Endothelial cell (in vitro differentiated cells): ENCODE measurements around the gene RGS6. TPM values are rescaled to one million over a fixed set of nuclear protein-coding genes. Genes with fewer than 3 reads are reported as not detected.

Experiments
- DNase-seq: peaks from one replicate; pipeline ENCODE4 v3.0.0; 2021; ENCODE audit warnings: low spot score
- H3K27ac Mint-ChIP-seq: one replicate; pipeline ENCODE4 v1.8.0; 2021; ENCODE audit warnings: mixed read lengths, inconsistent platforms; ENCODE audit not compliant: unreplicated experiment
- H3K27me3 Mint-ChIP-seq: one replicate; pipeline ENCODE4 v1.8.0; 2021; ENCODE audit warnings: mild to moderate bottlenecking, moderate library complexity, mixed read lengths, inconsistent platforms; ENCODE audit not compliant: unreplicated experiment
- H3K36me3 Mint-ChIP-seq: one replicate; pipeline ENCODE4 v1.8.0; 2021; ENCODE audit warnings: mild to moderate bottlenecking, low read depth, mixed read lengths, inconsistent platforms; ENCODE audit not compliant: unreplicated experiment
- H3K4me1 Mint-ChIP-seq: one replicate; pipeline ENCODE4 v1.8.0; 2021; ENCODE audit warnings: mild to moderate bottlenecking, mixed read lengths, inconsistent platforms; ENCODE audit not compliant: unreplicated experiment
- H3K4me3 Mint-ChIP-seq: one replicate; pipeline ENCODE4 v1.8.0; 2021; ENCODE audit warnings: mild to moderate bottlenecking, mixed read lengths, inconsistent platforms; ENCODE audit not compliant: unreplicated experiment
- H3K9me3 Mint-ChIP-seq: one replicate; pipeline ENCODE4 v1.8.0; 2021; ENCODE audit warnings: mixed read lengths, inconsistent platforms; ENCODE audit not compliant: unreplicated experiment
- CTCF ChIP-seq: fragments of 200-600 bp; sonication (generic); IDR thresholded peaks from one replicate; pipeline ENCODE4 v1.5.0; 2021; ENCODE audit warnings: antibody characterized with exemption; ENCODE audit not compliant: unreplicated experiment
- total RNA-seq: library from RNA; stranded (reverse); fragmentation: NEBNext Ultra II Directional; extraction: Animal tissue kit (Norgen Biotek cat#: 25700); gene quantifications from one replicate; pipeline ENCODE4 v1.2.1, GENCODE V29; 2021; ENCODE audit not compliant: unreplicated experiment

Gene RGS6
- total RNA-seq, 1 donor from 2014 or later = 15.7 TPM

DNA sequence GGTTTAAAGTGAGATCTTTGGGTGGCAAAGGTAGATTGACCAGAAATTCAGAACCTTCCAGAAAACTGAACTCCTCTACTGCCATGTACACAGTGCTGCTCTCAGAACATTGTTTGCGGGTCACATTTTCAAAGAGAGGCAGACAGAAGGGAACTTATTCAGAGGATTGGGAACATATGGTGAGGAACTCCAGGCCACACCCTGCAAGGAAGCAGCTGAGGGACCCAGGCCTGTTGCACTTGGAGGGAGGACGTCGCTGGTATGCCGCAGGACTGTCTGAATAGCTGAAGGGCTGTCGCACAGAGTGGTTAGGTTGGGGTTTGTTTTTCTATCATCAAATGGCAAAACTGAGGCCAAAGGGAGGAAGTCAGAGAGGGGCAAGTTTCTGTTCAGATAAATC lies 520.5 kb downstream of the RGS6 start:
- TF ChIP-seq CTCF = no peak
- Mint-ChIP-seq H3K27ac (peak overlapping the region; percentile 98), H3K4me1 (peaks cover 60% of the 10 kb centered on the region), H3K9me3 (no peaks in the 10 kb centered on the region), H3K36me3 (no peaks in the 10 kb centered on the region), H3K4me3 (peak overlapping the region; percentile 13), H3K27me3 (peaks cover 6% of the 10 kb centered on the region)
- no peak for DNase-seq

DNA sequence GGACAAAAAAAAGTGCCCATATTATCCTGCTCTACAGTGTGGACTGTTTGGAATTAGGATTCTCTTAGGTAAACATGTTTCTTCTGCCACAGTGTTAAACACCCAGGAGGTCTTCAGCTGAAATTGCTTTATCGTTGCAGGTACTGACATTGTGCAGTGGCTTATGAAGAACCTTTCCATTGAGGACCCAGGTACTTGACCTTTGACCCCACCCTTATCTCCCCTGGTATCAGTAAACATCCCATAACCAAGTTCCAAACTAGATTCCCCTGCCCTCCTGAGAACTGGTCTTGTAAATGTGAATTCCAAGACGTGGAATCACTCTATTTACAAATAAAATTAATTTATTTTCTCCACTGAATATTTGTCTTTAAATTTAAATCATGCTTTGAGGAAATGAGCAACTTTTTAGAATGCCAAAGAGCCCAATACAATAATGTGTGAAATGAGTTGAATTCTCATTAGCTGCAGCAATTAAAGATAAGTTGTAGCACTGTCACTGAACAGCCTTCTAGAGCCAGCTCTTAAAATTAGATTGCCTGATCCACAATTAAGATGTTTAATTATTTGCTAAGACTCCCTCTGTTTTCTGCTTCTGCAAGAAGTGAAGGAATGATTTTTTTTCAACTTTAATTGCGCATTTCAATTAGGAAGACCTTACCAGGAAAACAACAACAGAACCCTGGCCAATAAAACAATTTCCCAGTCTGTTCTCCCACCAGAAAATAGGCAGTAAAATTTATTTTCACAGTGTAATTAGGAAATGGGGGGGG lies 522.3 kb downstream of the RGS6 start:
- Mint-ChIP-seq H3K27me3 (peaks cover 4% of the 10 kb centered on the region), H3K9me3 (no peaks in the 10 kb centered on the region), H3K36me3 (peaks cover 10% of the 10 kb centered on the region), H3K4me3 (no peak overlapping the region), H3K27ac (no peak overlapping the region), H3K4me1 (peaks cover 47% of the 10 kb centered on the region)
- DNase-seq = no peak
- TF ChIP-seq CTCF = no peak

DNA sequence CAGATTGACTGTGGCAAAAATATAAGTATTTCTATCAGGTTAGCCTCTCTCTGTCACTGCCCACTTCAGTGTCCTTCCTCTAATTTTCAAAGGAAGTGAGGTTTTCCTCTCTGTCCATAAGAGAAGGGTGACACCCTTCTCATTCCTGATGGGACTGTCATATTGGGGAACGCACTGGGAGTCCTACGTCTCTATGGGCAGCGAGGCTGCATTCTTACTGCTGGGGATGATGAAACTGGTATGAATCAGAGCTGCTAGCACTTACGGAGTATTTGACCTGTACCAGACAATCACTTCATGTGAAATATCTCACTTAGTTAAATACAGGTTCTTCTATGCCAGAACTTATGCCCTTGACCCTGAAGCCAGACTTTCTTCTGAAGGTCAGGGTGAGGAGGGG lies 525.4 kb downstream of the RGS6 start:
- no peaks in the 10 kb centered on the region for H3K9me3 Mint-ChIP-seq
- no peak for DNase-seq

DNA sequence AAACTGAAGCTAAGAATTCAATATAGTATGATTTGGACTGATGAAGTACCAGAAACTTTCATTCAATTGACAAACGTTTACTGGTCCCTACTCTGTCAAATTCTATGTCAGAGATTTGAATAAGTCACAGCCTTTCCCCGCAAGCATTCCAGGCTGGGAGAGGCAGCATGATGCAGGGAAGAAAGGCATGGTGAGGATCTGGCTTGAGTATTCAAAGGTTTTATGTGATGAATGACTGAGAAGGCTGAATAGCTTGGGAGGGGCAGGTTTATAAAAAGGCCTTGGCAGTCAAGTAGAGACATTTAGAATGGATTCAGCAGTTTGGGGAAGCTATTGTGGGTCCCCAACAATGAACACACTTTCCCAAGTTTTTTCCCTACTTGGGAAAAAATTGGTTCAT lies 529.8 kb downstream of the RGS6 start:
- H3K9me3 Mint-ChIP-seq = no peaks in the 10 kb centered on the region
- TF ChIP-seq CTCF = no peak
- peaks cover 4% of the 10 kb centered on the region for H3K27me3 Mint-ChIP-seq
- no peak overlapping the region for H3K4me3 Mint-ChIP-seq
- H3K36me3 Mint-ChIP-seq = peaks cover 26% of the 10 kb centered on the region
- no peak overlapping the region for H3K27ac Mint-ChIP-seq
- no peaks in the 10 kb centered on the region for H3K4me1 Mint-ChIP-seq
- no peak for DNase-seq

More for the DNA sequence above, 525.4 kb downstream of the RGS6 start:
- Mint-ChIP-seq H3K27ac (no peak overlapping the region), H3K4me1 (peaks cover 22% of the 10 kb centered on the region), H3K36me3 (peaks cover 12% of the 10 kb centered on the region), H3K27me3 (peaks cover 3% of the 10 kb centered on the region), H3K4me3 (no peak overlapping the region)
- no peak for TF ChIP-seq CTCF

GRCh38 chr14:72463291-72463866 lies 531.1 kb downstream of the RGS6 start:
- Mint-ChIP-seq H3K4me3 (no peak overlapping the region), H3K4me1 (no peaks in the 10 kb centered on the region), H3K9me3 (no peaks in the 10 kb centered on the region), H3K27ac (no peak overlapping the region), H3K36me3 (peaks cover 32% of the 10 kb centered on the region), H3K27me3 (peaks cover 7% of the 10 kb centered on the region)
- no peak for TF ChIP-seq CTCF
- no peak for DNase-seq
